ENCODE measurements around the gene TUBGCP6. TPM values are rescaled to one million over a fixed set of nuclear protein-coding genes. Genes with fewer than 3 reads are reported as not detected.
A peak's percentile ranks its signal among the peaks of the same experiment; 100 is the strongest.

TUBGCP6 gene
- total and polyA plus RNA-seq, 2 donors (not counting 3 experiments of a cell fraction or from before 2014, with no cell fraction given) = 33.1 to 45.3 TPM

GRCh38 chr22:50190941-50191741, 53.7 kb downstream of the TUBGCP6 start:
- no peak for FAIRE-seq
- no peak overlapping the region for H2AFZ ChIP-seq (ENCODE audit: low read depth, low read length)
- H3K4me2 ChIP-seq (ENCODE audit: insufficient read depth, low read length) = no peak overlapping the region
- H3K9me1 ChIP-seq (replicated peaks; ENCODE audit: control insufficient read depth, extremely low read depth, insufficient read depth, low read length) = no peaks in the 10 kb centered on the region
- no peaks in the 10 kb centered on the region for H3K9me3 ChIP-seq (replicated peaks; ENCODE audit: control insufficient read depth, insufficient read depth, low read length)
- CTCF ChIA-PET = interaction anchor here (0.7 to 2.2 kb wide), 6 partner anchors 8 to 47 kb away, joined by 3 to 19 read pairs (median 3); no protein-coding TSS in a partner anchor
- DNase-seq (ENCODE audit: low read depth, low spot score) = no peak
- no peak for TF ChIP-seq CTCF (IDR thresholded peaks at IDR 0.05; ENCODE audit: extremely low read depth in 1 of 2, insufficient read depth in 1 of 2, low read depth in 1 of 2, low read length in 2 of 2)
- no peak for TF ChIP-seq FOS (IDR thresholded peaks at IDR 0.05; ENCODE audit: borderline replicate concordance, insufficient read depth, low read length)
- no peak for TF ChIP-seq POLR2AphosphoS5 (IDR thresholded peaks at IDR 0.05; ENCODE audit: insufficient read depth, low read depth, low read length)
- TF ChIP-seq EZH2 (IDR thresholded peaks at IDR 0.05; ENCODE audit: borderline replicate concordance, low read depth, low read length, severe bottlenecking) = no peak
- no peak for TF ChIP-seq GATA2 (IDR thresholded peaks at IDR 0.05; ENCODE audit: insufficient read depth, insufficient read length, low read depth, low read length)
- no peak for TF ChIP-seq POLR2A (IDR thresholded peaks at IDR 0.05; ENCODE audit: low read depth, low read length)
- no peak for TF ChIP-seq MYC (IDR thresholded peaks at IDR 0.05; ENCODE audit: low read depth, low read length)
- no peak for TF ChIP-seq JUN (IDR thresholded peaks at IDR 0.05; ENCODE audit: borderline replicate concordance, insufficient read depth, insufficient read length, low read depth)
- TF ChIP-seq MAX (IDR thresholded peaks at IDR 0.05; ENCODE audit: insufficient read depth, insufficient read length) = no peak
- H3K79me2 ChIP-seq (ENCODE audit: control insufficient read depth, insufficient read depth, low read length) = peaks cover 69% of the 10 kb centered on the region
- peaks cover 27% of the 10 kb centered on the region for H3K4me1 ChIP-seq (ENCODE audit: control insufficient read depth, extremely low read depth, insufficient read depth, low read length)
- peaks cover 8 to 11% of the 10 kb centered on the region in 2 experiments for H3K36me3 ChIP-seq (ENCODE audit: control insufficient read depth in 2 of 2, extremely low read depth in 1 of 2, insufficient read depth in 2 of 2, low read length in 2 of 2)
- H3K27ac ChIP-seq (ENCODE audit: insufficient read depth, low read depth, low read length) = peak overlapping the region; percentile 19
- H3K9ac ChIP-seq (replicated peaks; ENCODE audit: extremely low read depth, insufficient read depth, low read length) = peak overlapping the region; percentile 30
- no peak overlapping the region for H3K4me3 ChIP-seq (replicated peaks in 1 of 3; ENCODE audit: insufficient read depth in 1 of 3, low read depth in 1 of 3, low read length in 3 of 3)
- no peaks in the 10 kb centered on the region for H4K20me1 ChIP-seq (replicated peaks; ENCODE audit: control insufficient read depth, extremely low read depth, insufficient read depth, low read length)
- BruUV-seq (replicated peaks) = no TSS peak
- POLR2A ChIA-PET = interaction anchor here (0.7 kb wide), 1 partner anchor 42 kb away, joined by 3 read pairs; no protein-coding TSS in a partner anchor
- dilution Hi-C loops (cut with MboI; ENCODE audit: extremely low pct_ligation_motif_present, low sequenced_read_pairs) (no loop called here), intact Hi-C loops (cut with micrococcal nuclease) (loop anchor here (5.0 kb wide), 1 partner anchor 79 kb away; no protein-coding TSS in a partner anchor)
- no peaks in the 10 kb centered on the region for H3K27me3 ChIP-seq (ENCODE audit: control insufficient read depth in 2 of 2, insufficient read depth in 2 of 2, low read length in 2 of 2)

Data from endothelial cell of umbilical vein (primary cell).